ENCODE data around the gene CIAO2A. TPM values are rescaled to one million over a fixed set of nuclear protein-coding genes. Genes with fewer than 3 reads are reported as not detected.
"Not testable (repeated sequence)": the region's sequence is repeated elsewhere in the genome, so short reads cannot be mapped to it uniquely, and the experiment has no call there.

Gene CIAO2A
- total and polyA plus RNA-seq, 12 donors, result 49.2 to 209 (median 118) TPM

GRCh38 chr15:64122444-64122843, 28.8 kb upstream of the CIAO2A start:
- no peaks in the 10 kb centered on the region for H3K4me1 ChIP-seq (replicated peaks in 1 of 2)
- peaks cover 0 to 97% of the 10 kb centered on the region in 2 donors for H3K36me3 ChIP-seq (replicated peaks in 1 of 2)
- no peaks in the 10 kb centered on the region for H3K27me3 ChIP-seq
- no peak for DNase-seq
- H3K27ac ChIP-seq, result no peak overlapping the region
- WGBS, 4 donors, result 82 to 90% (median 83%) methylated on average over 1 of the region's 1 CpG
- no peak for TF ChIP-seq POLR2A (IDR thresholded peaks at IDR 0.05)
- TF ChIP-seq CTCF (IDR thresholded peaks at IDR 0.05), result no peak
- intact Hi-C loops (cut with DNase I), result no loop called here
- no peak overlapping the region for H3K4me3 ChIP-seq
- no peaks in the 10 kb centered on the region for H3K9me3 ChIP-seq (replicated peaks in 1 of 3)

DNA sequence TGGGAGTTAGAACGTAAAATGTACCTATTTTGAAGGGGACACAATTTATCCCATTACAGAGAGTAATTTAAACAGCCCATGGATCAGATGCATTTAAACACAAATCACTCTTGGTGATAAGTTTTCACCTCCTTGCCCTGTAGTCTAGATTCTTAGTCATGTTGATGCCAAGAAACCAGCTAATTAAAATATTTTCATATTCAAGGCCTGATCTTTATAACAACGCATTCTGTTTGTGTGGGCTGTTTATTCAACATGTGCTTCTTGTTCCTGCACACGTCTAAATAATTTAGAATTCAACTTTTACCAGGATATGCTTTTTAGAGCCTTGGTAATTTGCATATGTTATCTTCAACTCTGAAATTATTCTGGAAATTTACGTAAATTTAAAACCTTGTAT, 28.0 kb upstream of the CIAO2A start:
- WGBS, 4 donors, result 82 to 88% (median 86%) methylated on average over 4 of the region's 4 CpGs
- DNase-seq, result no peak
- peaks cover 0 to 89% of the 10 kb centered on the region in 2 donors for H3K36me3 ChIP-seq (replicated peaks in 1 of 2)

DNA sequence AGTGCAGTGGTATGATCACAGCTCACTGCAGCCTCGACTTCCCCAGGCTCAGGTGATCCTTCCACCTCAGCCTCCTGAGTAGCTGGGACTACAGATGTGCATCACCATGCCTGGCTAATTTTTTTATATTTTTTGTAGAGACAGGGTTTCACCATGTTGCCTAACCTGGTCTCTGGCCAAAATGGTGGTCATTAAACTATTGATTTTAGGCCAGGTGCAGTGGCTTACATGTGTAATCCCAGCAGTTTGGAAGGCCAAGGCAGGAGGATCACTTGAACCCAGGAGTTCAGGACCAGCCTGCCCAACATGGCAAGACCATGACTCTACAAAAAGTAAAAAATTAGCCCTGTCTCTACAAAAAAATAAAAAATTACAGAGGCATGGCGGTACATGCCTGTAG, 26.7 kb upstream of the CIAO2A start:
- H3K27me3 ChIP-seq; intact Hi-C loops (cut with DNase I); H3K9me3 ChIP-seq (replicated peaks in 1 of 3); H3K4me3 ChIP-seq; DNase-seq; H3K27ac ChIP-seq; H3K4me1 ChIP-seq (replicated peaks in 1 of 2): not testable (repeated sequence)
- H3K36me3 ChIP-seq (replicated peaks in 1 of 2), result peaks cover 0 to 82% of the 10 kb centered on the region in 2 donors
- 96 to 100% (median 98%) methylated on average over 2 of the region's 2 CpGs for WGBS, 4 donors

More for the DNA sequence above, 28.0 kb upstream of the CIAO2A start:
- Histone ChIP-seq H3K9me3 (replicated peaks in 1 of 3) (no peaks in the 10 kb centered on the region), H3K27me3 (no peaks in the 10 kb centered on the region), H3K4me3 (no peak overlapping the region), H3K4me1 (replicated peaks in 1 of 2) (no peaks in the 10 kb centered on the region), H3K27ac (no peak overlapping the region)
- TF ChIP-seq POLR2A (IDR thresholded peaks at IDR 0.05), result no peak
- no peak for TF ChIP-seq CTCF (IDR thresholded peaks at IDR 0.05)
- intact Hi-C loops (cut with DNase I), result no loop called here

DNA sequence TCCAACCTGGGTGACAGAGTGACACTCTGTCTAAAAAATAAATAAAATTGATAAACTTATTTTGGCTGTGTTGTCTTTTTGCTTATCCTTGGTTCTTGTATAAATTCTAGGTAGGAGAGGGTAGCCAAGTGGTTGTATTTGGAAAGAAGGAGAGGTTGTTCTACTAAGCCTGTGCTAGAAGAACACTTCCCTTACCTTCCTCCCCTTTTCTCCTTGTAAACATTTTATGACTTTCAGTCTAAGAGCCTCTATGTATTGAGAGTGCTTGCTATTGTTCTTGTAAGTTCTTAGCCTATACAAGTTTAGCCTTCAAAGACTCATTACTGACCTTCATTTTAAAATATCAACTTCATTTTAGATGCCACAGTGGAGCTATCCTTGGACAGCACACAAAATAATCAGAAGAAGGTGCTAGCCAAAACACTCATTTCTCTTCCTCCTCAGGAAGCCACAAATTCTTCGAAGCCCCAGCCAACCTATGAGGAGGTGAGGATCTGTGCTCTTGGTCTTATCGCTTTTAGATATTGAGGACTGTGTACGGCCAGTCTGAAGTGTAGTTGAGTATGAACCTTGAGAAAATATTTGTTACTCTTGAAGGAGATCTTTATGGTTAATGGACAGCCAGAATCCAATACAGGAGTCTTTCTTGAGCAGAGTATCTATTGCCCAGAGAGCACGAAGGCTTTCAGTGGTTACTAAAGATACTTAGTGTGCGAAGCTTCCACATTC, 24.3 kb upstream of the CIAO2A start:
- Histone ChIP-seq H3K4me1 (replicated peaks in 1 of 2) (peaks cover 0 to 4% of the 10 kb centered on the region in 2 donors), H3K27ac (no peak overlapping the region), H3K36me3 (replicated peaks in 1 of 2) (peaks cover 0 to 83% of the 10 kb centered on the region in 2 donors), H3K4me3 (no peak overlapping the region), H3K9me3 (replicated peaks in 1 of 3) (no peaks in the 10 kb centered on the region), H3K27me3 (no peaks in the 10 kb centered on the region)
- no peak for DNase-seq
- 88 to 89% (median 89%) methylated on average over 5 of the region's 5 CpGs for WGBS, 4 donors
- TF ChIP-seq CTCF (IDR thresholded peaks at IDR 0.05), result no peak
- intact Hi-C loops (cut with DNase I), result no loop called here

- H3K36me3 ChIP-seq (replicated peaks in 1 of 2), result peaks cover 0 to 38% of the 10 kb centered on the region in 2 donors
- 77 to 83% (median 81%) methylated on average over 1 of the region's 1 CpG for WGBS, 4 donors
Measured at GRCh38 chr15:64112904-64113303, 19.3 kb upstream of the CIAO2A start.

More at GRCh38 chr15:64112904-64113303, 19.3 kb upstream of the CIAO2A start:
- Histone ChIP-seq H3K27ac (no peak overlapping the region), H3K27me3 (no peaks in the 10 kb centered on the region), H3K4me3 (no peak overlapping the region), H3K9me3 (replicated peaks in 1 of 3) (no peaks in the 10 kb centered on the region), H3K4me1 (replicated peaks in 1 of 2) (peaks cover 9 to 27% of the 10 kb centered on the region in 2 donors)
- no peak for TF ChIP-seq CTCF (IDR thresholded peaks at IDR 0.05)
- no peak for TF ChIP-seq POLR2A (IDR thresholded peaks at IDR 0.05)
- DNase-seq, result no peak
- intact Hi-C loops (cut with DNase I), result no loop called here
